Loucy (cell line): ENCODE results near the gene DUSP5.
"Not testable (repeated sequence)": the region's sequence is repeated elsewhere in the genome, so short reads cannot be mapped to it uniquely, and the experiment has no call there.

Experiments used
- H2AFZ ChIP-seq: fragments of 200-600 bp; sonication (generic); 2 replicates; pipeline ENCODE4 v1.6.0; 2016; ENCODE audit warnings: antibody characterized with exemption, mild to moderate bottlenecking, low read length, moderate library complexity
- H3F3A ChIP-seq: fragments of 200-600 bp; 2 replicates; pipeline ENCODE4 v1.6.0; 2016; ENCODE audit warnings: antibody characterized with exemption, low read depth, mild to moderate bottlenecking
- H3K27me3 ChIP-seq: fragments of 200-600 bp; sonication (generic); 2 replicates; pipeline ENCODE4 v1.6.1; 2014; ENCODE audit warnings: low read length, mild to moderate bottlenecking; ENCODE audit not compliant: insufficient read depth, poor library complexity, severe bottlenecking
- H3K36me3 ChIP-seq: fragments of 200-600 bp; sonication (generic); 2 replicates; pipeline ENCODE4 v1.6.1; 2016; ENCODE audit warnings: low read length; ENCODE audit not compliant: insufficient read depth
- H3K4me1 ChIP-seq: fragments of 200-600 bp; sonication (generic); 2 replicates; pipeline ENCODE4 v1.5.1; 2014; ENCODE audit warnings: low read length, mild to moderate bottlenecking; ENCODE audit not compliant: insufficient read depth, poor library complexity, severe bottlenecking
- H3K4me2 ChIP-seq: fragments of 200-600 bp; sonication (generic); 2 replicates; pipeline ENCODE4 v1.6.0; 2014; ENCODE audit warnings: antibody characterized with exemption, low read length, low read depth, mild to moderate bottlenecking; ENCODE audit not compliant: poor library complexity, severe bottlenecking
- H3K4me3 ChIP-seq: fragments of 200-600 bp; sonication (generic); 2 replicates; pipeline ENCODE4 v1.5.1; 2014; ENCODE audit warnings: low read length, mild to moderate bottlenecking, mixed read lengths; ENCODE audit not compliant: poor library complexity, severe bottlenecking
- H3K79me2 ChIP-seq: fragments of 200-600 bp; sonication (generic); 2 replicates; pipeline ENCODE4 v1.6.1; 2014; ENCODE audit warnings: low read length; ENCODE audit not compliant: insufficient read depth
- H3K9ac ChIP-seq: fragments of 200-600 bp; sonication (generic); 2 replicates; pipeline ENCODE4 v1.6.0; 2014; ENCODE audit warnings: mild to moderate bottlenecking, low read depth, low read length, moderate library complexity; ENCODE audit not compliant: poor library complexity, severe bottlenecking
- H3K9me2 ChIP-seq: fragments of 200-600 bp; sonication (generic); replicated peaks from 2 replicates; pipeline ENCODE4 v1.6.1; 2016; ENCODE audit warnings: low read depth, low read length, mixed read lengths
- H3K9me3 ChIP-seq: fragments of 200-600 bp; sonication (generic); 2 replicates; pipeline ENCODE4 v1.6.1; 2014; ENCODE audit warnings: mild to moderate bottlenecking, antibody characterized with exemption, low read length, low read depth; ENCODE audit not compliant: insufficient read depth
- H4K20me1 ChIP-seq: fragments of 200-600 bp; sonication (generic); 2 replicates; pipeline ENCODE4 v1.6.0; 2014; ENCODE audit warnings: antibody characterized with exemption, low read length, mild to moderate bottlenecking; ENCODE audit not compliant: insufficient read depth, poor library complexity, severe bottlenecking
- EZH2phosphoT487 ChIP-seq: fragments of 200-600 bp; IDR thresholded peaks from 2 replicates; pipeline ENCODE4 v1.6.1; 2018; ENCODE audit warnings: antibody characterized with exemption, mild to moderate bottlenecking, moderate library complexity, borderline replicate concordance
- TF ChIP-seq, protein P1 (sequence below): fragments of 200-600 bp; sonication (generic); conservative IDR thresholded peaks from 2 replicates; pipeline ENCODE4 v1.5.1; 2014; ENCODE audit warnings: mild to moderate bottlenecking, antibody characterized with exemption, low read length

The DUSP5 gene

DNA sequence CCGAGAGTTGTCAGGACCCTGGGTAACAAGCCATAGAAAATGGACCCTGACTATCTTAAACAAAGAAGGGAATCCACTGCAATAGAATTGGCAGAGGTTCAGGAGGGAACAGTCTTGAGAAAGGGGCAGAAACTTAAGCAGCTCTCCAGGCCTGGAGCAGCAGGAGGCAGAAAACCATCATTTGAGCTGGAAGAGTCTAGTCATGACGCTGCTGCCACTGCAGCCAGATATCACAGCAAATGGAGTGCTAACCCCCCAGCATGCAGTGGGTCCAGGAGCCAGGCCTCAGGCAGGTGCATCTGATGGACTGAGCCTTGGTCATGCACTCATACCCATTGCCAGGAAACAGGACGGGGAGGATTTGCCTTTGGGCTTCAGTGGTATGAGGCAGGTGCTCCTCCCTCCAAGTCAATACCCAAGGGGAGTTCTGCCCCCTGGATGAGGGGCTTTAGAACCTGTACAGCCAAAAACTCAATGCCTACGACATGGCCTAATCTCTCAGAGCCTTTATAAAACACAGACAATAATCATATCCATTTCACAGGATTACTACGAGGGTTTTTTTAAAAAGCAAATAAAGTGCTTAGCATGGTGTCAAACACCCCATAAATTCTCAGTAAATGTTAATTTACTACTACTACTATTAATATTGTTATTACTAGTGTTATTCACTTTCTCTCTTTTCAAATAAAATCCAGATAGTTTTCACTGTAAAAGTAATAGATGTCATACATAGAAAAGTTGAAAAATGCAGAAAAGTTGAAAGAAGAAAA is 30.7 kb downstream of the DUSP5 start:
- no peaks in the 10 kb centered on the region for H3K36me3 ChIP-seq
- no peak overlapping the region for H2AFZ ChIP-seq
- H3K9ac ChIP-seq = no peak overlapping the region
- no peaks in the 10 kb centered on the region for H3K9me3 ChIP-seq
- no peak overlapping the region for H3K4me2 ChIP-seq
- H3K4me3 ChIP-seq = no peak overlapping the region
- no peaks in the 10 kb centered on the region for H3F3A ChIP-seq
- H3K4me1 ChIP-seq = no peaks in the 10 kb centered on the region
- H3K27me3 ChIP-seq = no peaks in the 10 kb centered on the region
- no peaks in the 10 kb centered on the region for H4K20me1 ChIP-seq
- TF ChIP-seq, protein P1, sequence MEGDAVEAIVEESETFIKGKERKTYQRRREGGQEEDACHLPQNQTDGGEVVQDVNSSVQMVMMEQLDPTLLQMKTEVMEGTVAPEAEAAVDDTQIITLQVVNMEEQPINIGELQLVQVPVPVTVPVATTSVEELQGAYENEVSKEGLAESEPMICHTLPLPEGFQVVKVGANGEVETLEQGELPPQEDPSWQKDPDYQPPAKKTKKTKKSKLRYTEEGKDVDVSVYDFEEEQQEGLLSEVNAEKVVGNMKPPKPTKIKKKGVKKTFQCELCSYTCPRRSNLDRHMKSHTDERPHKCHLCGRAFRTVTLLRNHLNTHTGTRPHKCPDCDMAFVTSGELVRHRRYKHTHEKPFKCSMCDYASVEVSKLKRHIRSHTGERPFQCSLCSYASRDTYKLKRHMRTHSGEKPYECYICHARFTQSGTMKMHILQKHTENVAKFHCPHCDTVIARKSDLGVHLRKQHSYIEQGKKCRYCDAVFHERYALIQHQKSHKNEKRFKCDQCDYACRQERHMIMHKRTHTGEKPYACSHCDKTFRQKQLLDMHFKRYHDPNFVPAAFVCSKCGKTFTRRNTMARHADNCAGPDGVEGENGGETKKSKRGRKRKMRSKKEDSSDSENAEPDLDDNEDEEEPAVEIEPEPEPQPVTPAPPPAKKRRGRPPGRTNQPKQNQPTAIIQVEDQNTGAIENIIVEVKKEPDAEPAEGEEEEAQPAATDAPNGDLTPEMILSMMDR = no peak
- TF ChIP-seq EZH2phosphoT487 = no peak
- no peaks in the 10 kb centered on the region for H3K9me2 ChIP-seq
- H3K79me2 ChIP-seq = no peaks in the 10 kb centered on the region

DNA sequence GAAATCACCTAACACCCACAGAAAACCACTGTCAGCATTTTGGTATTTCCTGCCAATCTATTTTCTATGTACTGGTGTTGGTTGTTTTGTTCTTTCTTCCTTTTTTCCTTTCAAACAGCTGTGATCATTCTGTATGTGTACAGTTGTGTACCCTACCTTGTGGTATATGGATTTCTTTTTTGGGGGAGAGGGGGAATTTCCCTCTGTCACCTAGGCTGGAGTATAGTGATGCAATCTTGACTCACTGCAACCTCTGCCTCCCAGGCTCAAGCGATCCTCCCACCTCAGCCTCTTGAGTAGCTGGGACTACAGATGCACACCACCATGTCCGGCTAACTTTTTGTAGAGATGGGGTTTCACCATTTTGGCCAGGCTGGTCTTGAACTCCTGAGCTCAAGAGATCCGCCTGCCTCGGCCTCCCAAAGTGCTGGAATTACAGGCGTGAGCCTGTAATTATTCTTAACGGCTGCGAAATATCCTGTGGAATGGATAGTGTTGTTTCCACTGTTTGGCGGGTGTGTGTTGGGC is 31.4 kb downstream of the DUSP5 start:
- not testable (repeated sequence) for H3K4me3 ChIP-seq, H3K36me3 ChIP-seq, H3F3A ChIP-seq, H3K4me1 ChIP-seq, H2AFZ ChIP-seq, H3K27me3 ChIP-seq, H3K79me2 ChIP-seq, H3K9me3 ChIP-seq, H3K9me2 ChIP-seq, H3K9ac ChIP-seq, H3K4me2 ChIP-seq, H4K20me1 ChIP-seq

DNA sequence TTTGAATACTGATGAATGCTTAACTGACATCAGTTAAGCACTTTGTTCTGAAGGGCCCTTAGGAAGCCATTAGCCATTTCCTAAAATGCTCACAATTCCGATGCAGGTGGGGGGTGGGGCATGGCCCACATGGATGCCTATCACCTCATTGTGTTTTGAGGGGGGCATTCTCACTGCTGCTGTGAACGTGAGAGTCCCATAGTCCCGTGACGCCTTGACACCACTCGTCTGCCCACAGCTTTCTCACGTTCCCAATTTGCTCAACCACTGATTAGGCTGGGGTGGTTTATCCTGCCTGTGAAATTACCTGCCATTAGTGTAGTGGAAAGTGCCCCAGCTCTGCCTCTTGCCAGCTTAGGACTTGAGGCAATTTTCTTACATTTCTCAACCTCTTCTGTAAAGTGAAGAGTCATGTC is 31.9 kb downstream of the DUSP5 start:
- Histone ChIP-seq H3K27me3 (no peaks in the 10 kb centered on the region), H3K36me3 (no peaks in the 10 kb centered on the region), H3K9ac (no peak overlapping the region), H3K4me3 (no peak overlapping the region), H3K4me1 (no peaks in the 10 kb centered on the region), H4K20me1 (no peaks in the 10 kb centered on the region), H3F3A (no peaks in the 10 kb centered on the region), H3K9me2 (no peaks in the 10 kb centered on the region), H3K4me2 (no peak overlapping the region), H3K79me2 (no peaks in the 10 kb centered on the region), H3K9me3 (no peaks in the 10 kb centered on the region), H2AFZ (no peak overlapping the region)
- no peak for TF ChIP-seq EZH2phosphoT487
- TF ChIP-seq, protein P1 = no peak
